ENCODE results near the gene NEK7.

NEK7 gene

DNA sequence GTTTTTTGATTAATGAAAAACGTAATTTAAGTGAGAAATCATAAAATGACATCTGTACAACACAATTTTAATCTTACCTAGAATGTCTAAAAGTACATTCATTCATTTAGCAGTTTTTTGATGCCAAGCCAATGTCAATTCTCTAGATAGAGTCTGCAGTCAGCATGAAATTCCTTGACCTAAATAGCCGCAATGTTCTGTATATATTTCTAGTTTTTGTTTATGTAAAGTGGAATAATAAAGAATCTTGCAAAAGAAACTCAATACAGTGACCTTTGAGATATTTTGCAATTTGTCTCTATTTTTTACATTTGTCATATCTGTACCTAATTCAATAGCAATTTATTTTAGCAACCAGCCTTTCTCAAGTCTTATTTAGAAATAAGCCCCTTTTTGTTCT is 207.7 kb downstream of the NEK7 start:
- no peak for DNase-seq

DNA sequence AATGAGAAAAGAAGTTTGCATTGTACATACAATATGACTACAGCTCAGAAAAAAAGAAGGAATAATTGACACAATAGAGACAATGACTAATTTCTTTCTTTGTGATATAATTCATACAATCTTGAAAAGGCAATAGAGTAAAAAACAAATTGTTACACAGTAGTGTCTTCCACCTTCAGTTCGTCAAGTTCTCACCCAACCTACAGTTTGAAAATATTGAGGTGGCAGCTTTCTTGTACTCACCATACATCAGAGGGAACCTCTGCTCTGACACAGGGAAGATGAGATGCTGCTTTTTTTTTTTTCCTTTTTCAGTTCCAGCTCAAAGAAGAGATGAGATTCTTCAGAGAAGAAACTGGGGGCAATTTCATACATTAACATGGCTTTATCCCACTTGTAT is 210.5 kb downstream of the NEK7 start:
- DNase-seq = no peak

DNA sequence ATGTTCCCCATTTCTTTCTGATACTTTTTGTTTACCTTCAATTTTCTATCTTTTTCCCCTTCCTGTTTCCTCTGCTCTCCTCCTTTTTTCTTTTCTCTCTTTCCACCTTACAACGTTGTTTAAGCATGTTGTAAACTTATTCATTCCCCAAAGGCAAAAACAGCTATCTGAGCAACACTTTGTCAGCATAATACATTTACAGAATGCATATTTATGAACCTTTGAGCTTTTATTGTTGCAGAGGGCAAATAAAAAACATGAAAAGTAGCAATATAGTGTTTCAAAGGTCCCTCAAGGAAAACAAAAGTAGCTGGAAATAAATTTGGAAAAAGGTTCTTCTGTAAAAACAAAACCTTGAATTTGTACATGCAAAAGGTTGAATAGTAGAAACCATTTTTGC is 214.2 kb downstream of the NEK7 start:
- DNase-seq = no peak

Data from GOT3 (cell line).